PC-9 (cell line): ENCODE results near the gene DLAT.
"Not testable (repeated sequence)": the region's sequence is repeated elsewhere in the genome, so short reads cannot be mapped to it uniquely, and the experiment has no call there.

ENCODE experiments used
- EZH2 ChIP-seq: fragments of 200-600 bp; sonication (generic); IDR thresholded peaks from 2 replicates; pipeline ENCODE4 v1.8.0; 2017; ENCODE audit warnings: antibody characterized with exemption, low read depth
- TF ChIP-seq, protein P1 (sequence below): fragments of 200-600 bp; sonication (generic); conservative IDR thresholded peaks from 2 replicates; pipeline ENCODE4 v1.6.1; 2017; ENCODE audit warnings: mixed run types, antibody characterized with exemption, mild to moderate bottlenecking, moderate library complexity

DNA sequence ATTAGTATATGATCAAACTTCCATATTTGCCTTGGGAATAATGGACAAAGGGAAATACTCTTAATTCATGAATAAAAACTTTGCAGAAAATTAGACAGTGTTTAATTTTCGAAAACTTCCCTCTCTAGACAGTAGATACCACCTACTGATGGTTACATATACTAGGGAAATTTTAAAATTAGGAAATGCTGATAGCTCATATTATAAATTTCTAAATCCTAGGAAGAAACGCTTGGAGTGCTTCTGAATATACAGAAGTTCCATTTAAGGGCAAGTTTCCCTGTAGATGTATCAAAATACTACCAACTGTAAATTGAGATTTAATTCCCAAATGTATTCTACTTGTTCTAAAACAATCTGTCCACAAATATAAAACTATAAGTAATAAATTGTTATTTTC is 70.1 kb downstream of the DLAT start:
- TF ChIP-seq, protein P1, sequence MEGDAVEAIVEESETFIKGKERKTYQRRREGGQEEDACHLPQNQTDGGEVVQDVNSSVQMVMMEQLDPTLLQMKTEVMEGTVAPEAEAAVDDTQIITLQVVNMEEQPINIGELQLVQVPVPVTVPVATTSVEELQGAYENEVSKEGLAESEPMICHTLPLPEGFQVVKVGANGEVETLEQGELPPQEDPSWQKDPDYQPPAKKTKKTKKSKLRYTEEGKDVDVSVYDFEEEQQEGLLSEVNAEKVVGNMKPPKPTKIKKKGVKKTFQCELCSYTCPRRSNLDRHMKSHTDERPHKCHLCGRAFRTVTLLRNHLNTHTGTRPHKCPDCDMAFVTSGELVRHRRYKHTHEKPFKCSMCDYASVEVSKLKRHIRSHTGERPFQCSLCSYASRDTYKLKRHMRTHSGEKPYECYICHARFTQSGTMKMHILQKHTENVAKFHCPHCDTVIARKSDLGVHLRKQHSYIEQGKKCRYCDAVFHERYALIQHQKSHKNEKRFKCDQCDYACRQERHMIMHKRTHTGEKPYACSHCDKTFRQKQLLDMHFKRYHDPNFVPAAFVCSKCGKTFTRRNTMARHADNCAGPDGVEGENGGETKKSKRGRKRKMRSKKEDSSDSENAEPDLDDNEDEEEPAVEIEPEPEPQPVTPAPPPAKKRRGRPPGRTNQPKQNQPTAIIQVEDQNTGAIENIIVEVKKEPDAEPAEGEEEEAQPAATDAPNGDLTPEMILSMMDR: not testable (repeated sequence)
- TF ChIP-seq EZH2: not testable (repeated sequence)
